Measurements from ENCODE around the gene MDP1. TPM values are rescaled to one million over a fixed set of nuclear protein-coding genes. Genes with fewer than 3 reads are reported as not detected.

Gene MDP1
- total RNA-seq, 1 experiment from 2014 or later = 7.4 TPM

DNA sequence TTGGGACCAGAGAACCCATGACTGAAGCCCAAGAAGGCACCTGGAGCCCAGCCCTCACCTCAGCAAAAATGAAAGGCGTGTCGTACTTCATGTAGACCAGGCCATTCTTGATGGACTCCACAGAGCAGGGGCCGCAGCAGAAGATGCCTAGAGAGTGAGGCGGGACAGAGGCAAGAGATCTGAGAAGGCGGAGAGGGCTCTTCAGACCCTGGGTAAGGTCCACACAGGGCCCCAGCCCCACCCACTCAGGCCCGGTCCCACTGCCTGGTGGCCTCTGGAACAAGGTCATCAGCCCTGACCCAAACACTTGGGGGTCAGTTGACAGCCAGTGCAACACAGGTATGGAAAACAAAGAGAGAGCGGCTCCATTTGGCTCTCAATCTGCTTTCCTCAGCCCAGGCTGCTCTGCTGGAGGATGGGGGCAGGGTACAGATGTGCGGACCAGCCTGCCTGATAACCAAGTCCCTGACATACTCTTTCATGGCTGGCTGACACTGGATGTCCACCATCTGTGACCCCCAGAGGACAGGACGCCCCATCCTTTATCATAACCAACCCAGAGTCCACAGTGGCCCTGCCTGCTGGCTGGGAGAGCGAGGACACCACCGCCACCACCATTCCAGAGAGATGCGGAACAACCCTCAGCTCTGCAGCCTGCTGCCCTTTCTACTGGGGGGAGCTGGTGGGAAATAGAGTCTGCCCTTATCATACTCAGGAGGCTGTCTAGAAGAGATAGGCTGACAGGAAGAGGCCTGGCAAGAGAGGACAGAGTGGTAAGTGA lies 40.3 kb upstream of the MDP1 start:
- no peak overlapping the region for H3K4me3 Mint-ChIP-seq (ENCODE audit: low read depth, unreplicated experiment)
- intact Hi-C loops (cut with micrococcal nuclease; ENCODE audit: unreplicated experiment) = no loop called here
- no peak for TF ChIP-seq CTCF (IDR thresholded peaks at IDR 0.05; ENCODE audit: unreplicated experiment)
- peaks cover 7% of the 10 kb centered on the region for H3K4me1 Mint-ChIP-seq (ENCODE audit: low read depth, unreplicated experiment)
- no peak overlapping the region for H3K27ac Mint-ChIP-seq (ENCODE audit: unreplicated experiment)
- DNase-seq = no peak
- H3K36me3 Mint-ChIP-seq (ENCODE audit: insufficient read depth, unreplicated experiment) = no peaks in the 10 kb centered on the region
- CTCF ChIA-PET = no interaction called here
- no peaks in the 10 kb centered on the region for H3K9me3 Mint-ChIP-seq (ENCODE audit: low read depth, unreplicated experiment)
- no TSS peak for BruUV-seq (replicated peaks)
- H3K27me3 Mint-ChIP-seq (ENCODE audit: unreplicated experiment) = no peaks in the 10 kb centered on the region

GRCh38 chr14:24255438-24255837 lies 39.6 kb upstream of the MDP1 start:
- no peaks in the 10 kb centered on the region for H3K36me3 Mint-ChIP-seq (ENCODE audit: insufficient read depth, unreplicated experiment)
- peaks cover 7% of the 10 kb centered on the region for H3K4me1 Mint-ChIP-seq (ENCODE audit: low read depth, unreplicated experiment)
- H3K4me3 Mint-ChIP-seq (ENCODE audit: low read depth, unreplicated experiment) = no peak overlapping the region
- no peak for DNase-seq
- intact Hi-C loops (cut with micrococcal nuclease; ENCODE audit: unreplicated experiment) = no loop called here
- H3K27ac Mint-ChIP-seq (ENCODE audit: unreplicated experiment) = no peak overlapping the region
- BruUV-seq (replicated peaks) = no TSS peak
- CTCF ChIA-PET = no interaction called here
- H3K9me3 Mint-ChIP-seq (ENCODE audit: low read depth, unreplicated experiment) = no peaks in the 10 kb centered on the region
- H3K27me3 Mint-ChIP-seq (ENCODE audit: unreplicated experiment) = no peaks in the 10 kb centered on the region
- no peak for TF ChIP-seq CTCF (IDR thresholded peaks at IDR 0.05; ENCODE audit: unreplicated experiment)

DNA sequence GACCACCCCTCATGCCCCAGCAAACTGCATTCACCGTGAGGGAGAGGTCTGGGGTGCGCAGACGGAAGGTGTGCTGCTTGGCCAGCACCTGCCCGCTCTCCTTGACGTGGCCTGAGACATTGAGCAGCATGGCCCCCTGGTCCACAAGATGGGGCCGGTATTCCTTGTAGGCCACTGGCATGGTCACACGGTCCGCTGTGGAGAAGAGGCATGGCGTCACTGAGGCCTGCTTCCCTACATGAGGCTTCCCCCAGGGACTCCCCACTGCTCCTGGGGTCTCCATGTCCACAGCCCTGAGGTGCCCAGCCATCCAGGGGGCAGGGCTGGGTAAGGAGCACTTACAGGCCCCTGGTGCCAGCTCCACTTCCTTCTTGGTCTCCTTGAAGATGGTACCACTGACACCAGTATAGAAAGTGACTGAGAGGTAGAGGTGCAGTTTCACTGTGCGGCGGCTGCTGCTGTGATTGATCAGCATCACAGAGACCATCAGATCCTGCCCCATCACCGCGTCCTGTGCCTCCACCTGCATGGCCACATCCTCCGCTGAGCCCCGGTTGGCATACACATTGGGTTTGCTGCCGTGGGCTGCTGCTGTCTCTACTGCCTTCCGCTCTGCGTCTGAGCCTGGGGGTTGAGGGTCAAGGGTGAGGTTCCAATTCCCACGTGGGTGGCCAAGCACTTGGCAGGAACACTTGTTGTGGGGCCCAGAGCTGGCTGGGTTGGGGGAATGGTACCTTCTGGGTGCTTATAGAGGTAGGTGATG lies 38.9 kb upstream of the MDP1 start:
- no peaks in the 10 kb centered on the region for H3K27me3 Mint-ChIP-seq (ENCODE audit: unreplicated experiment)
- BruUV-seq (replicated peaks) = no TSS peak
- intact Hi-C loops (cut with micrococcal nuclease; ENCODE audit: unreplicated experiment) = no loop called here
- no peak overlapping the region for H3K27ac Mint-ChIP-seq (ENCODE audit: unreplicated experiment)
- CTCF ChIA-PET = no interaction called here
- no peak for DNase-seq
- H3K36me3 Mint-ChIP-seq (ENCODE audit: insufficient read depth, unreplicated experiment) = no peaks in the 10 kb centered on the region
- no peak for TF ChIP-seq CTCF (IDR thresholded peaks at IDR 0.05; ENCODE audit: unreplicated experiment)
- H3K4me3 Mint-ChIP-seq (ENCODE audit: low read depth, unreplicated experiment) = no peak overlapping the region
- no peaks in the 10 kb centered on the region for H3K9me3 Mint-ChIP-seq (ENCODE audit: low read depth, unreplicated experiment)
- peaks cover 7% of the 10 kb centered on the region for H3K4me1 Mint-ChIP-seq (ENCODE audit: low read depth, unreplicated experiment)

GRCh38 chr14:24253936-24254335 lies 38.1 kb upstream of the MDP1 start:
- no TSS peak for BruUV-seq (replicated peaks)

More at GRCh38 chr14:24253936-24254335, 38.1 kb upstream of the MDP1 start:
- H3K27me3 Mint-ChIP-seq (ENCODE audit: unreplicated experiment) = no peaks in the 10 kb centered on the region
- H3K9me3 Mint-ChIP-seq (ENCODE audit: low read depth, unreplicated experiment) = no peaks in the 10 kb centered on the region
- DNase-seq = no peak
- H3K4me1 Mint-ChIP-seq (ENCODE audit: low read depth, unreplicated experiment) = peaks cover 7% of the 10 kb centered on the region
- H3K36me3 Mint-ChIP-seq (ENCODE audit: insufficient read depth, unreplicated experiment) = no peaks in the 10 kb centered on the region
- CTCF ChIA-PET = no interaction called here
- intact Hi-C loops (cut with micrococcal nuclease; ENCODE audit: unreplicated experiment) = no loop called here
- no peak overlapping the region for H3K27ac Mint-ChIP-seq (ENCODE audit: unreplicated experiment)
- no peak overlapping the region for H3K4me3 Mint-ChIP-seq (ENCODE audit: low read depth, unreplicated experiment)
- no peak for TF ChIP-seq CTCF (IDR thresholded peaks at IDR 0.05; ENCODE audit: unreplicated experiment)
